ENCODE data around the gene KCNK10.

- no peak for TF ChIP-seq CTCF (IDR thresholded peaks at IDR 0.05; ENCODE audit: low read length)
- TF ChIP-seq EZH2 (IDR thresholded peaks at IDR 0.05; ENCODE audit: borderline replicate concordance, low read length) = no peak
These were observed 25.5 kb upstream of the KCNK10 start for GRCh38 chr14:88348546-88348945.

Measured in OCI-LY1 (cell line).